ENCODE measurements around the gene PITPNM3.

GRCh38 chr17:6517062-6517461, 39.3 kb downstream of the PITPNM3 start:
- TF ChIP-seq, protein P1, sequence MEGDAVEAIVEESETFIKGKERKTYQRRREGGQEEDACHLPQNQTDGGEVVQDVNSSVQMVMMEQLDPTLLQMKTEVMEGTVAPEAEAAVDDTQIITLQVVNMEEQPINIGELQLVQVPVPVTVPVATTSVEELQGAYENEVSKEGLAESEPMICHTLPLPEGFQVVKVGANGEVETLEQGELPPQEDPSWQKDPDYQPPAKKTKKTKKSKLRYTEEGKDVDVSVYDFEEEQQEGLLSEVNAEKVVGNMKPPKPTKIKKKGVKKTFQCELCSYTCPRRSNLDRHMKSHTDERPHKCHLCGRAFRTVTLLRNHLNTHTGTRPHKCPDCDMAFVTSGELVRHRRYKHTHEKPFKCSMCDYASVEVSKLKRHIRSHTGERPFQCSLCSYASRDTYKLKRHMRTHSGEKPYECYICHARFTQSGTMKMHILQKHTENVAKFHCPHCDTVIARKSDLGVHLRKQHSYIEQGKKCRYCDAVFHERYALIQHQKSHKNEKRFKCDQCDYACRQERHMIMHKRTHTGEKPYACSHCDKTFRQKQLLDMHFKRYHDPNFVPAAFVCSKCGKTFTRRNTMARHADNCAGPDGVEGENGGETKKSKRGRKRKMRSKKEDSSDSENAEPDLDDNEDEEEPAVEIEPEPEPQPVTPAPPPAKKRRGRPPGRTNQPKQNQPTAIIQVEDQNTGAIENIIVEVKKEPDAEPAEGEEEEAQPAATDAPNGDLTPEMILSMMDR (IDR thresholded peaks at IDR 0.05) = no peak
- no peak for TF ChIP-seq POLR2A (IDR thresholded peaks at IDR 0.05)
